IPS DF 4.7 (cell line): ENCODE measurements around the gene DAPK1.

Experiments
- DNase-seq: peaks from one replicate; pipeline ENCODE4 v3.0.0-alpha.2; 2013; ENCODE audit warnings: low spot score; ENCODE audit errors: extremely low read depth

Gene DAPK1

DNA sequence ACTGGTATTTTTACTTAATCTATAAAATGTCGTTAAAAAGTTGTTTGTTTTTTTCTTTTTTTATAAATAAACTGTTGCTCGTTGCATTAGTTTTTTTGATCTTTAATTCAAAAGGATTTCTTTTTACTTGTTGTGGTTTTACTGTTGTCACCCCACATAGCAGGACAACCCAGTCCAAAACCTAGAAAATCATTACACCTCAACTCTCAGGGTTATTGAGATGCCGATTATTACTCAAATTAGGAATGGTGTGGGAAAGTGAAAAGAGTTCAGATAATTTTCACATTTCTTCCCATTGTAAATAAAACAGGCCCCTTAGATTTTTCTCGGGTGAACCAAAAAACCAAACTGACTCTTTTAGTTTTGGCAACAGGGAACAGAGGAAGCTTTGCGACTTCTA, 210.9 kb downstream of the DAPK1 start:
- no peak for DNase-seq

DNA sequence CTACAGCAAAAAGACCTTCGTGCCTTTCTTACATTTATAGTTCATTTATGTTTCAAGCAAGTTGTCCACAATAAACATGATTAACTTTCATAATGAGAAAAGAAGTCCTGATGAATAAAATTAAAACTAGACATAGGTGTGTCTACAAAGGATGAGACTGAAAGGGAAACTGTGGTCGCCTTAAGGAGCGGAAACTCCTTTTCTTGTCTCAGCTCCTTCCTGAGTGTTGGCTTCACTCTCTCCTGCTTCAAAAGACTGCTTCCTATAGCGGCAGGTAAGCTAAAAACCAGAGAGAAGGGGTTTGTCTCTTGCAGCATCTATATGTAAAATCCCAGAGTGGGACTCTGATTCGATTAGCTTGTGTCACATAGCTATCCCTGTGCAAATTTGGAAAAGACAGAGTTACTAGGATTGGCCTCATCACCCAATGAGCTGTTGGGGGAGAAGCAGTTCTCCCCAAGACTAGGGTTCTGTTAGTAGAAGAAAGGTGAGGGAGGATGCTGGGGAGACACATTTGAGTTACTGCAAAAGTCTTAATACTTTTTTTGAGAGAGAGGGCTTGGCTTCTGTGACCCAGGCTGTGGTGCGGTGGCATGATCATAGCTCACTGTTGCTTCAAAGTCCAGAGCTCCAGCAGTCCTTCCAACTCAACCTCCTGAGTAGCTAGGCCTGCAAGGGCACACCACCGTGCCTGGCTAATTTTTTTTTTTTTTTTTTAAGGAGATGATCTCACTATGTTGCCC, 211.5 kb downstream of the DAPK1 start:
- DNase-seq: no peak

DNA sequence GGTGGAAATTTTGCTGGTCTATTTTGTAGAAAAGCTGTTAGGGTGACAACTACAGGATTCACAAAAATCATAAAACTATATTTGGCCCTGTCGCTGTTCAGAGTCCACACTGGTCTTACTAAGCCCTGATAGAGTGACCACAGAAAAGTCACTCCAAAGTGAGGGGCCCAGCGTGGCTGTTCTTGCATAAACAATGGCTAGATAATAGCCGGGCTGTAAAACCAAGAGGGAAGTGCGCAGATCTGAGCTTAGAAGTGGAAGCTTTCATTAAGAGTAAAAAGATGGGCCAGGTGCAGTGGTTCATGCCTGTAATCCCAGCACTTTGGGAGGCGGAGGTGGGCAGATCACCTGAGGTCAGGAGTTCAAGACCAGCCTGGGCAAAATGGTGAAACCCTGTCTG, 212.8 kb downstream of the DAPK1 start:
- no peak for DNase-seq

DNA sequence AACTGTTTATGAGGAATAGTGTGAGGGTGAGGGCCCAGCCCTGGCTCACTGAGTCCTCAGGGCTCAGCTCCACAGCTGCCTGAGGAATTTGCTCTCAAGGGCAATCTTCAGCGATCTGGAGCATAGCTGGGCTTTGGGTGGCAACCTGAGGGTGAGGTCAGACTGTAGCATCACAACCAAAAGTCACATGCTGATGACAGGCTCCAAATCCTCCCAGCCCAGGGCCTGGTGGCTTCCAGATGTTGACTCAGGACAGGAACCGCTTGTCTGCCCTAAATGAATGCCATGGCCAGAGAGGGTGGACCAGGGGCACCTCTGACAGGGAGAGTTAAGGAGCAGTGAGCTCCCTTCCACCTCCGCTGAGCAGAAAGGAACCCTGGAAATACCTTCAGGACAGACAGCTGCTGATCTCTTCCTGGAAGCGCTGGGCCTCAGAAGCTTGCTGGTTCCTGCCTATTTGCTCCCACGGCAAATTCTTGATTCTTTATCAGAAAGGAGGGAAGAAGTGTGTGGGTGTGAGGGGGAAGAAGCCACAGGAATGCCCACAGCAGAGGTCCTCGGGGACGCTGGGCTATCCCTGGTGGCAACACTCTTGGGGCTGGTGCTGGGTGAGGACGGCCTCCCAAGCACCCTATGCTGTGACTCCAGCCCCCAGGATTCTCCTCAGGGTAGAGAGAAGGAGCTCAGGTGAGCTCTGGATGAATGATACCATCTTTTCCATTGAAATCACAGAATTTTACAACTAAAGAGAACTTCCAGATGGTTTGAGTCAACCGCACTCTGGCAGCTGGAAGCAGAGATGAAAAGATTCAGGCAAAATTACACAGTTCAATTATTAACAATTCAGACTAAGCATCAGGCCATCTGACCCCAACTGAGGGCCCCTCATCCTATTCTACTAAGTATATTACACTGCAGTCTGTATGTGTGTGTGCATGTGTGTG, 214.5 kb downstream of the DAPK1 start:
- no peak for DNase-seq

DNA sequence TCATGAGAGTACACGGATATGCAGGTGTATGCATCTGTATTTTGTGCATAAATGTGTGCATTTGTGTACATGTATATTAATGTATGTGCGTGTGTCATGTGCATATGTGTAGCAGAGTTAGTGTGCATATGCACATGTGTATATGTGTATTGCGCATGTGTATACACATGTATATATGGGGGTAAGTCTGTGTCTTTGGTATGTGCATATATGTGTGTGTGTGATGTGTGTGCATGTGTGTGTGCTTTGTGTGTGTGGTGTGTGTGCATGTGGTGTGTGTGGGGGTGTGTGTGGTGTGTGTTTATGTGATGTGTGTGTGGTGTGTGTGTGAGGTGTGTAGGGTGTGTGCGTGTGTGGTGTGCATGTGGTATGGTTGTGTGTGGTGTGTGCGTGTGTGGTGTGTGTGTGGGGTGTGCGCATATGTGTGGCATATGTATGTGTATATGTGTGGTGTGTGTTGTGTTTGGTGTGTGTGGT, 215.2 kb downstream of the DAPK1 start:
- DNase-seq: no peak

DNA sequence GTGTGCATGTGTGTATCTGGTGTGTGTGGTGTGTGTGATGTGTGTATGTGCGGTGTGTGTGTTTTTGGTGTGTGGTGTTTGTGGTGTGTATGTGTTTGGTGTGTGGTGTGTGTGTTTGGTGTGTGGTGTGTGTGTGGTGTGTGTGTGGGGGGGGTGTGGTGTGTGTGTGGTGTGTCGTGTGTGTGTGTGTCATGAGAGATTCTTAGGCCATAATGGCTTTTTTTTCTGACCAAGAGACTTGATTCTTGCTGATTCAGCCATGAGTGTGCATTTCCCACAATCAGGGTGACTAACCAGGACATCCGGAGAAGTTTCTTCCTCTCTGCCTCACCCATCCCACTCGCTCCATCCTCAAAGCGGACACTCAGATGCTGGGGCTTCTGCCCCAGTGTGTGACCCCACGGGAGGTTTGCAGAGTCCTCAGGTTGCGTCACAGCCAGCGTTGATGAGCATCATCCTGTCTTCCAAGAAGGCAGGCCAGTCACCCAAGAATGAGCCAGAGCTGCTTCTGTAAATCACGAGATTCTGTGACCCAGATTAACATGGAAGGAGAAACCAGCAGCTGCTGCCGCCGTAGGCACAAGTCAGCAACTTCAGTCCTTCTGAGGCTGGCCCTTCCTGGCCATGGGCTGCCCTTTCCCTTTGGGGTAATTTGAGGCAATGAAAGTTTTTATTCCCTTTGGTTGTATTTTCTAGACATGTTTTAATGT, 215.8 kb downstream of the DAPK1 start:
- DNase-seq: no peak

DNA sequence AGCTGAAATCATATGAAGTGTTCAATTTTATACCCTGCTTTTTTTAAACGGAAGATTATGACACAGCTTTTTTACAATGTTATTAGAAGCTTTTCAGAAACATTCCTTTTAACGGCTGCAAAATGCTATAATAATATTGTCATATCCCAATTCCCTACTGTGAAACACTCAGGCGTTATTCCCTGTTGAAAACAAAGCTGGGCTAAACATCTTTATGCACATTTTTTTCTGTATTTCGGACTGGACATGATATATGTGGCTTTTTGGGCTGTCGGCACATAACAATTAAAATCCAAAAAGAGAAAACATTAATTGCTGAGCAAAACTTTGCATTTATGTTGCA, 216.3 kb downstream of the DAPK1 start:
- no peak for DNase-seq

DNA sequence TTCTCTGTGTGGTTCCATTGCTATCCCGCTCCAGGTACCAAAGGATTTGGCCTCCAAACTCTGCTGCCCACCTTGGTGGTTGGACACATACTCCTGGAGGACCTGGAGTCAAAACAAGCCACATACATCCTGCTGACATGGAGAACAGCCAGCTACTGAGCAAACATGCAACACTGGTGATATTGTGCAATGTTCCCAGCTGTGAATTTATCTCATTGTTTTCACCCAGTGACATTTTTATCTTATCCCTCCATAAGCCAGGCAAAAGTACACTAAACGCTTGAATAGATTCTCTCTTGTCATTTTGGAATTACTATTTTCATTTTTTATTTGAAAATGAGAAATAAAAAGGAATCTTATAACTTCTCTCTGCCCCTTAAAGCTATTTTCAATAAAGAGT, 217.2 kb downstream of the DAPK1 start:
- DNase-seq: no peak

DNA sequence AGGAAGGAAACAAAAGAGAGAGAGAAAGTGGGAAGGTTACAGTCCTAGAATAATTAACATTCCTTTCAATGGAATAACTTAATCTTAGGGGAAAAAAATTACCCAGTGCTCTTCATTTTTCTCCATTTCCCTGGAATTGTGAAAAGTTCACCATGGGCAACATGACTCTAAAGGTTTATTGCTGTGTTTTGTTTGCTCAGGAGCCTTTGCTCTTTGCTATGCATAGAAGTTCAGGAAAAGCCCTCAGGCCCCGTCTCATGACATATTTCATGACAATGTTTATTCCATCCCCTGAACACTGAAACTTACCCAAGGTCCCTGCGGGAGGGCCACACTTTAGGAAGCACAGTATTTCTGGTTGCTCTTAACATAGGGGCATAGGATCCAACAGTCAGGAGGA, 218.5 kb downstream of the DAPK1 start:
- no peak for DNase-seq

DNA sequence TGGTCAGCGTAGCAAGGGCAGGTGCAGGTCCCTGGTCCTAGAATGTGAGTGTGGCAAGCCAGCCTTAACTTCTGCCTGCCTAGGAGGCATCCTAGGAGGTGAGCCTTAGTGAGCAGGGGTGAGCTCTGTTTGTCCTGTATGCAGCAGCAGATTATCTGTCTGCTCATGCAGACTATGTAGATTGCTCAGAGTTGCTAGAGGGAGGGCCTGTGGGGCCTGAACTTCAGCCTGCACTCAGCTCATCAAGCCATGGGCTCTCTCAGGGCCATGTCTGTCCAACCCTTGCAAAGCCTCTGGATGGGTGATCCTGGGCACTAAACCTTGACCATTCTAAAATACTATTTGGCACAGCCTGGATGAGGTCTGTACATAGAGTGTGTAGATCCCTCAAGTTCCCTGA, 219.8 kb downstream of the DAPK1 start:
- no peak for DNase-seq

DNA sequence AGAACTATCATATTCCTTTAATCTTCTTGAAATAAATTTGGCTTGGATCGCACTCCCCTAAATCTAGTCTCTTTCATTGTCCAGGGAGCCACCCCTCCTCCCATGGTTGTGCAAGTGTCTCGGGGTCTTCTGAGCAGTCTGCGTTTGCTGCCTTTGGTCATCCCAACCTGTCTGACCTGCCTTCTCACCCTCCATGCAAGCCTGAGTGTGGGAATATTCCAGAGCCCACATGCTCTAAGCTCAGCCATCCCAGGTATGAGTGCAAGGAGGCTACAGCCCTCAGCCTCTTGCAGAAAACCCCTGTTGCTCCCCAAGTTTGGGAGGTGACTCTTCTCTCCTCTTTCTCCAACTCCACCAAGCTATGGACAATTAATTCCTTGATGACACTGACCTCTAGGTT, 220.6 kb downstream of the DAPK1 start:
- no peak for DNase-seq

DNA sequence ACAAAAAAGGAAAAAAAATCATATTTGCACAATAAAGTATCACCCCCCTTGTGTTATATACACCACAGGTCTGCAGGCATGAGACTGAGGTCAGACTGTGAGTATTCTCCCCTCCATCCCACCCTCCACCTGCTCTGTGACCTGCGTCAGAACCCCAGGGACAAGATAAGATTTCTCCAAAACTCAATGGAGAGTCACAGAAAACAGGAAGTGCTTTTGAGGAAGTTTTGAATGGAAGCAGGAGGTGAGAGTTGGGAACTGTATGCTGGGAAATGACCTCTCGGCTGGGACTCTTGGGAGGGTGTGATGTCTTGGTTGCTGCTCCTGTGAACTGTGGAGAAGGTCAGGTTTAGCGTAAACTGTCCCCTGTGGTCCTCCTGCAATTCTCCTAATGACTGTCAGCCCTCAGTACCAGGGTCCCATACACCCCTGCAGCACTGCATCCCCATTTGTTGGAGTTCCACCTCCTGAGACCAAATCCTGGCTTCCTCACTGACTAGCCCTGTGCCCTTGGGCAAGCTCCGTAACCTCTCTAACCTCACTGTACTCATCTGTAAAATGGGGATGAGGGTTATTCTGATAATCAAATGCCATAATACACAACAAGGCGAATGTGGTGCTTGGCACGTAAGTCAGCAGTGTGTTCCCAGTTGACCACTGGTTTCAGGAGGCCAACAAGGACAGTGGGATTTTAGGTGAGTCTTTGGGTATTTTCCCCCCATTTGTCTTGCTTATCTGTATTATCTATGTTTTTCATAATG, 221.4 kb downstream of the DAPK1 start:
- no peak for DNase-seq

DNA sequence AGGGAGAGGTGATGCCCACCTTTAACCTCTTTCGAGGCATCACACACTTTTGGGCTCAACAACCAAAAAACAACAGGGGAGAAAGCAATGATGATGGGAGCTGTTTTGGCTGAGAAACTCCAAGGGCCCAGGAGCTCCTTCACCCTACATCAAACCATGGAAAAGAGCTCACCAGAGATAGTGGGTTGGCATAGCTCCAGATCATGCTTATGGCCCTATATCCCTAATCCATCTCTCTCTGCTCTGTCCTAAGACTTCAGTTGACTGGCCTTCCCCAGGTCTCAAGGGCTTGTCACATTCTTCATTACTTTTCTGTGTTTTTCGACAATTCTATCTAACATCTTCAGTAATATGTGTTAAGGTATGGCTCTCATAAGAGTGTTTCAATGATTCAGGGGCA, 222.5 kb downstream of the DAPK1 start:
- DNase-seq: no peak

DNA sequence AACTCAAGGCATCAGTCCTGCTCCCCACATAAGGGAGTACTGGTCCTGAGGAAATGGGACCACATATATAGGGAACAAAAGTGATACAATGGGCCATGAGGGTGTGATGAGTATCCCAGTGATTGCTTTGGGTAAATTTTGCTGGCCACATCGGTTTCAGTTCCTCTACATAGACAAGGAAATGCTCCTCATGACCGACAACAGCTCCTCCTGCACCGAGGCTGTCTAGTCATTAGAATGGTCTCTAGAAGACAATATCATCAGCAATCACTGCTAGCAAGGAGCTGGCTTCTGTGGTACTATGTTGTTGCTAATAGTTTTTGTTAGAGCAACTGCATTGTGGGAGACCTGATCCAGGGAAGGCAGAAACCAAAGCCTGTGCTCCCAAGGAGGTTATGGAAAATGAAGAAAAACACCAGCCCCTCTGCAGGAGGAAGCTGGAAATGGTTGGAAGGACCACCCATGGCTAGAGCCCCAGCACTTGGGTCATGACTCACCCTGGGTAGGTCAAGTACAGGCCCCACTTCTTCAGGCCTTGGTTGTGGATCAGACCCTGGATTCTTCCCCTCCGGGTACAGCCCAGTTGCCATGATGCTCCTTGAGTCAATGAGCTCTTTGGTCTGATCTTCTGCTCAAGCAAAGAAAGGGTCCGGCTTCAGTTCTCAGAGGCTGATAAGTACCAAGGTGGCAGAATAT, 224.9 kb downstream of the DAPK1 start:
- DNase-seq: no peak

DNA sequence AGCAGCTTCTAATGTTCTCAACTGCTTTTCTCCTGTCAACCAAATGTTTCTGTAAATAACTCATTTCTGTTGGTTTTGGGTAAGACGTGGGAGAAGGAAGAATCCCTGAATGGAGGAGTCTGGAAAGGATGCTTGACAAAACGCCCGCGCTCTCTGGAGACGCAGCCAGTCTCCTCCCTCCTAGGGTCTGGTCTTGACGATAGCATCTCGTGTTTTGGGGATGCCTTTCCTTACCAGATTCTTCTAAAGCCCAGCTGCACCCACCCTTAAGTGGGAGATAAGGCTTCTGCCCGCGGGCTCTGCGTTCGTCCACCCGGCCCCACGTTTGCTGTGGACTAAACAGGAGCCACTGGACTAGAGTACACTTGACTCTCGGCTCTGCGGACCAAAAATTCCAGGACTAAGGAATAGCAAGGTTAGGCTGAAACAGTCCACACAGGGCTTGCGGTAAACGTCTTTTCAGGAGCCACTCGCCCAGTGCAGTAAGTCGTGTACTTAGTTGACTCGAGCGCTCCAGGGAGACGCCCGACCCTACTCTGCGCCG, 227.8 kb downstream of the DAPK1 start:
- no peak for DNase-seq

DNA sequence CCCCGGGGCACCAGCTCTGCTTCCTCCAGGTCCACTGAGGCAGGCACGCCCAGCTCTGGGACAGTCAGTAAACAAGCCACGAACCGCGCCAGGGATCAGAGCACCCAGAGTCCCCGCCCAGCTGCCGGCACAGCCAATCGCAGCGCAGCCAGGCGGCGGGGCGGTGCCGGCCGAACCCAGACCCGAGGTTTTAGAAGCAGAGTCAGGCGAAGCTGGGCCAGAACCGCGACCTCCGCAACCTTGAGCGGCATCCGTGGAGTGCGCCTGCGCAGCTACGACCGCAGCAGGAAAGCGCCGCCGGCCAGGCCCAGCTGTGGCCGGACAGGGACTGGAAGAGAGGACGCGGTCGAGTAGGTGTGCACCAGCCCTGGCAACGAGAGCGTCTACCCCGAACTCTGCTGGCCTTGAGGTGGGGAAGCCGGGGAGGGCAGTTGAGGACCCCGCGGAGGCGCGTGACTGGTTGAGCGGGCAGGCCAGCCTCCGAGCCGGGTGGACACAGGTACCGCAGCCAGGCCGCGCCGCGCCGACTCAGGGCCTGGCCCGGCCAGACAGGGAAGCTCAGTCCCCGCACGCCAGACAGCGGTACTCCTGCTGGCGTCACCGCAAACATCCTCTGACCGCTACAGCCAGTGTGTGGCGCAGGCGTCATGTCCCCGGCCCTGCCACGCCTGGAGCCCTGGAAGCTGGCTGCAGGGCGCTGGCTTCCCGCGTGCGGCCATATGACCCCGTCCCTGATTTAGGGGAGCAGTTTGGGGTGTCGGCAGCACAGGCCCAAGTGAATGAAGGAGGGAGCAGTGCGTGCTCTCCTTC, 228.4 kb downstream of the DAPK1 start, which contains the start of gene CTSL:
Gene CTSL, plus strand, starts transcription at position 220 of the 810 bp plus-strand sequence. CDS start 1,485 bp downstream, outside the sequence.
- DNase-seq: peak; percentile 66

DNA sequence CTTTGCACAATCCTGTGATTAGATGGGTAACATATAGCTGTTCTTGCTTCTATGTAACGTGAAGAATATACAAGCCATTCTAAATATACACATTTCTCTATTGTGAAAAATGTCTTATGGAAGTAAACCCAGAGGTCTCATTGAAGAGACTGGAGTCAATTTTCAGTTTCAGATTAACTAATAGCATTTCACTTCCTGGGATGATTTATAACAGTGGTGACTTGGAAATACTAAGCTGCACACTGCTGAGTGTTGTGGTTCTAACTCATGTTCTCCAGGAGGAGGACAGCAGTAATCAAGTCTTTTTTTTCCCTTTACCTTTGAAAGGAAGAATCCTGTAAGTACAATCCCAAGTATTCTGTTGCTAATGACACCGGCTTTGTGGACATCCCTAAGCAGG, 231.6 kb downstream of the DAPK1 start:
- no peak for DNase-seq

DNA sequence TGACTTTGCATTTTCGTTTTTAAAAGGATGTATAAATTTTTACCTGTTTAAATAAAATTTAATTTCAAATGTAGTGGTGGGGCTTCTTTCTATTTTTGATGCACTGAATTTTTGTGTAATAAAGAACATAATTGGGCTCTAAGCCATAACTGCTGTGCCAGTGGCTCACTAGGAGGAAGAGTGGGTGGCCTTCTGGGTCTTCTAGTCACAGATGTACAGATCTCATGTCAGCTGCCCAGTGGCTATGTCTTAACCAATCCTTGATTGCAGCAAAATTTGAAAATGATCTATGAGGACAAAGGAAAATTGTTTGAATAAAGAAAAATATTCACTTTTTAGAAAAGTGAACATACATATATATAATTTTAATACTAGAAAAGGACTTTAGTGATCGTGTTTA, 233.7 kb downstream of the DAPK1 start:
- no peak for DNase-seq

DNA sequence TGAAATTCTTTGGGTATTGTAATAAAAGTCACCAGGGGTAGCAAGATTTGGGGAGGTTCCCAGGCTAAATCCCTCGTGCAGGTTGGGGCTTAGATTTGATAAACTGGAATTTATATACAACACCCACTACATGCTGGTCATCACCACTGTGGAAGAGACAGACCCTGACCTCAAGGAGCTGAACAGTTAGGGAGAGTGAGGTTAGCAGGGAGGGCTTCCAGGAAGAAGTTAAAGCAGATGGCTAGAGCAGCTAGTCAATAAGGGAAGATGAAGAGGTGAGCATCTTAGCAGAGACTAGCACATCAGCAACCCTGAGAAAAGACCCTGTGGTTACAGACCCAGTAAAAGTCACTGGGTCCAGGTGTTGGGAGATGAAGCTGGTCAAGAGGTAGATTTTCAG, 234.7 kb downstream of the DAPK1 start:
- no peak for DNase-seq
